DOHH2 (cell line): ENCODE measurements around the gene PTPN4.
A peak's percentile ranks its signal among the peaks of the same experiment; 100 is the strongest.

Experiments
- H3F3A ChIP-seq: fragments of 200-600 bp; sonication (generic), shearing (Covaris generic); 2 replicates; pipeline ENCODE4 v1.6.0; 2016; ENCODE audit warnings: antibody characterized with exemption, mild to moderate bottlenecking; ENCODE audit not compliant: control insufficient read depth, insufficient read depth
- H3K27ac ChIP-seq: fragments of 200-600 bp; sonication (generic); 2 replicates; pipeline ENCODE4 v1.5.1; 2014; ENCODE audit warnings: low read depth, mild to moderate bottlenecking, low read length, moderate library complexity
- H3K27me3 ChIP-seq: fragments of 200-600 bp; sonication (generic); 2 replicates; pipeline ENCODE4 v1.6.1; 2014; ENCODE audit warnings: mild to moderate bottlenecking, low read length, mixed read lengths; ENCODE audit not compliant: control insufficient read depth
- H3K36me3 ChIP-seq: fragments of 200-600 bp; sonication (generic); 2 replicates; pipeline ENCODE4 v1.6.1; 2014; ENCODE audit warnings: mild to moderate bottlenecking, low read length, moderate library complexity, mixed read lengths; ENCODE audit not compliant: control insufficient read depth
- H3K4me1 ChIP-seq: fragments of 200-600 bp; sonication (generic); 2 replicates; pipeline ENCODE4 v1.6.1; 2014; ENCODE audit warnings: mild to moderate bottlenecking, low read length, mixed read lengths; ENCODE audit not compliant: control insufficient read depth
- H3K4me2 ChIP-seq: fragments of 200-600 bp; sonication (generic); 2 replicates; pipeline ENCODE4 v1.6.0; 2014; ENCODE audit warnings: mild to moderate bottlenecking, low read length, moderate library complexity
- H3K4me3 ChIP-seq: fragments of 200-600 bp; sonication (generic); 2 replicates; pipeline ENCODE4 v1.5.1; 2014; ENCODE audit warnings: mild to moderate bottlenecking, low read length, mixed read lengths
- H3K79me2 ChIP-seq: fragments of 200-600 bp; sonication (generic); 2 replicates; pipeline ENCODE4 v1.6.1; 2014; ENCODE audit warnings: mild to moderate bottlenecking, low read length, mixed read lengths; ENCODE audit not compliant: control insufficient read depth
- H3K9me2 ChIP-seq: fragments of 200-600 bp; sonication (generic); replicated peaks from 2 replicates; pipeline ENCODE4 v1.6.1; 2014; ENCODE audit warnings: mild to moderate bottlenecking, low read length, mixed read lengths; ENCODE audit not compliant: control insufficient read depth
- H3K9me3 ChIP-seq: fragments of 200-600 bp; sonication (generic); 2 replicates; pipeline ENCODE4 v1.6.1; 2014; ENCODE audit warnings: antibody characterized with exemption, low read length, mixed read lengths; ENCODE audit not compliant: control insufficient read depth, insufficient read depth
- H4K20me1 ChIP-seq: fragments of 200-600 bp; sonication (generic); 2 replicates; pipeline ENCODE4 v1.6.0; 2014; ENCODE audit warnings: low read depth, mild to moderate bottlenecking, antibody characterized with exemption, low read length, moderate library complexity; ENCODE audit not compliant: control insufficient read depth, insufficient read depth
- CTCF ChIP-seq: fragments of 200-600 bp; sonication (generic); IDR thresholded peaks from one replicate; pipeline ENCODE4 v1.5.1; 2014; ENCODE audit warnings: antibody characterized with exemption, mild to moderate bottlenecking, low read depth, low read length; ENCODE audit not compliant: poor library complexity, severe bottlenecking
- EZH2phosphoT487 ChIP-seq: fragments of 200-600 bp; sonication (generic); IDR thresholded peaks from 2 replicates; pipeline ENCODE4 v1.6.1; 2017; ENCODE audit warnings: borderline replicate concordance, mild to moderate bottlenecking, antibody characterized with exemption, low read length, moderate library complexity, mixed read lengths

PTPN4 gene

GRCh38 chr2:119760956-119761275 lies 1.2 kb downstream of the PTPN4 start:
- Histone ChIP-seq H3K27ac (no peak overlapping the region), H3K4me3 (peak overlapping the region; percentile 94), H3K4me1 (peaks cover 31% of the 10 kb centered on the region), H3K79me2 (peaks cover 58% of the 10 kb centered on the region), H3K4me2 (peak overlapping the region; percentile 91), H3K9me3 (no peaks in the 10 kb centered on the region), H3K36me3 (no peaks in the 10 kb centered on the region), H4K20me1 (peaks cover 9% of the 10 kb centered on the region), H3F3A (peaks cover 1% of the 10 kb centered on the region; the same call in 1 of the 2 replicates), H3K9me2 (no peaks in the 10 kb centered on the region), H3K27me3 (no peaks in the 10 kb centered on the region)
- TF ChIP-seq CTCF (no peak), EZH2phosphoT487 (no peak)

GRCh38 chr2:119764832-119765231 lies 5.1 kb downstream of the PTPN4 start:
- no peak for TF ChIP-seq CTCF
- no peak for TF ChIP-seq EZH2phosphoT487
- Histone ChIP-seq H3K4me3 (no peak overlapping the region), H3K9me2 (no peaks in the 10 kb centered on the region), H3K79me2 (peaks cover 97% of the 10 kb centered on the region), H3K4me1 (peaks cover 24% of the 10 kb centered on the region), H3F3A (no peaks in the 10 kb centered on the region), H3K27me3 (no peaks in the 10 kb centered on the region), H4K20me1 (peaks cover 9% of the 10 kb centered on the region), H3K9me3 (no peaks in the 10 kb centered on the region), H3K4me2 (no peak overlapping the region), H3K36me3 (no peaks in the 10 kb centered on the region), H3K27ac (no peak overlapping the region)

- Histone ChIP-seq H3K4me2 (no peak overlapping the region), H3K4me1 (peaks cover 24% of the 10 kb centered on the region), H3K9me3 (no peaks in the 10 kb centered on the region), H4K20me1 (peaks cover 9% of the 10 kb centered on the region), H3K9me2 (no peaks in the 10 kb centered on the region), H3K27ac (no peak overlapping the region), H3K27me3 (no peaks in the 10 kb centered on the region), H3F3A (no peaks in the 10 kb centered on the region), H3K4me3 (no peak overlapping the region), H3K79me2 (peaks cover 97% of the 10 kb centered on the region), H3K36me3 (no peaks in the 10 kb centered on the region)
- TF ChIP-seq CTCF: no peak
- no peak for TF ChIP-seq EZH2phosphoT487
These were observed 5.8 kb downstream of the PTPN4 start for GRCh38 chr2:119765433-119766002.

- Histone ChIP-seq H3K4me2 (no peak overlapping the region), H3F3A (no peaks in the 10 kb centered on the region), H3K4me1 (peaks cover 13% of the 10 kb centered on the region), H3K9me2 (no peaks in the 10 kb centered on the region), H3K36me3 (no peaks in the 10 kb centered on the region), H4K20me1 (peaks cover 9% of the 10 kb centered on the region), H3K27ac (no peak overlapping the region), H3K9me3 (no peaks in the 10 kb centered on the region), H3K4me3 (no peak overlapping the region), H3K27me3 (no peaks in the 10 kb centered on the region), H3K79me2 (peaks cover 96% of the 10 kb centered on the region)
- TF ChIP-seq CTCF: no peak
- no peak for TF ChIP-seq EZH2phosphoT487
These were observed 7.2 kb downstream of the PTPN4 start for GRCh38 chr2:119766944-119767343.
